ENCODE results near the gene STX1A. TPM values are rescaled to one million over a fixed set of nuclear protein-coding genes. Genes with fewer than 3 reads are reported as not detected.

The STX1A gene
- total RNA-seq, 3 donors from 2014 or later = 5.9 to 9.5 (median 8.5) TPM

- TF ChIP-seq POLR2A (IDR thresholded peaks at IDR 0.05) = no peak
- TF ChIP-seq, protein P1, sequence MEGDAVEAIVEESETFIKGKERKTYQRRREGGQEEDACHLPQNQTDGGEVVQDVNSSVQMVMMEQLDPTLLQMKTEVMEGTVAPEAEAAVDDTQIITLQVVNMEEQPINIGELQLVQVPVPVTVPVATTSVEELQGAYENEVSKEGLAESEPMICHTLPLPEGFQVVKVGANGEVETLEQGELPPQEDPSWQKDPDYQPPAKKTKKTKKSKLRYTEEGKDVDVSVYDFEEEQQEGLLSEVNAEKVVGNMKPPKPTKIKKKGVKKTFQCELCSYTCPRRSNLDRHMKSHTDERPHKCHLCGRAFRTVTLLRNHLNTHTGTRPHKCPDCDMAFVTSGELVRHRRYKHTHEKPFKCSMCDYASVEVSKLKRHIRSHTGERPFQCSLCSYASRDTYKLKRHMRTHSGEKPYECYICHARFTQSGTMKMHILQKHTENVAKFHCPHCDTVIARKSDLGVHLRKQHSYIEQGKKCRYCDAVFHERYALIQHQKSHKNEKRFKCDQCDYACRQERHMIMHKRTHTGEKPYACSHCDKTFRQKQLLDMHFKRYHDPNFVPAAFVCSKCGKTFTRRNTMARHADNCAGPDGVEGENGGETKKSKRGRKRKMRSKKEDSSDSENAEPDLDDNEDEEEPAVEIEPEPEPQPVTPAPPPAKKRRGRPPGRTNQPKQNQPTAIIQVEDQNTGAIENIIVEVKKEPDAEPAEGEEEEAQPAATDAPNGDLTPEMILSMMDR (IDR thresholded peaks at IDR 0.05) = no peak
- TF ChIP-seq POLR2AphosphoS5 (IDR thresholded peaks at IDR 0.05) = no peak
- no peak for DNase-seq (ENCODE audit: low spot score in 2 of 2)
Observed at GRCh38 chr7:73652541-73652949, 66.9 kb downstream of the STX1A start.

GRCh38 chr7:73650524-73650923 lies 68.9 kb downstream of the STX1A start:
- peaks cover 2 to 22% of the 10 kb centered on the region in 2 donors for H3K27me3 ChIP-seq
- H3K9me3 ChIP-seq = no peaks in the 10 kb centered on the region
- no peak overlapping the region for H3K27ac ChIP-seq
- TF ChIP-seq POLR2AphosphoS5 (IDR thresholded peaks at IDR 0.05) = no peak
- TF ChIP-seq, protein P1 (IDR thresholded peaks at IDR 0.05) = no peak
- no peak for TF ChIP-seq POLR2A (IDR thresholded peaks at IDR 0.05)
- H3K4me1 ChIP-seq = peaks cover 0 to 3% of the 10 kb centered on the region in 2 donors
- DNase-seq (ENCODE audit: low spot score in 2 of 2) = no peak
- H3K36me3 ChIP-seq = no peaks in the 10 kb centered on the region
- no peak overlapping the region for H3K4me3 ChIP-seq
- intact Hi-C loops (cut with DNase I; ENCODE audit: low total_unique reads) = no loop called here

More at GRCh38 chr7:73652541-73652949, 66.9 kb downstream of the STX1A start:
- Histone ChIP-seq H3K4me1 (peaks cover 0 to 3% of the 10 kb centered on the region in 2 donors), H3K36me3 (no peaks in the 10 kb centered on the region), H3K9me3 (no peaks in the 10 kb centered on the region), H3K4me3 (no peak overlapping the region), H3K27me3 (peaks cover 0 to 11% of the 10 kb centered on the region in 2 donors), H3K27ac (no peak overlapping the region)
- intact Hi-C loops (cut with DNase I; ENCODE audit: low total_unique reads) = no loop called here

DNA sequence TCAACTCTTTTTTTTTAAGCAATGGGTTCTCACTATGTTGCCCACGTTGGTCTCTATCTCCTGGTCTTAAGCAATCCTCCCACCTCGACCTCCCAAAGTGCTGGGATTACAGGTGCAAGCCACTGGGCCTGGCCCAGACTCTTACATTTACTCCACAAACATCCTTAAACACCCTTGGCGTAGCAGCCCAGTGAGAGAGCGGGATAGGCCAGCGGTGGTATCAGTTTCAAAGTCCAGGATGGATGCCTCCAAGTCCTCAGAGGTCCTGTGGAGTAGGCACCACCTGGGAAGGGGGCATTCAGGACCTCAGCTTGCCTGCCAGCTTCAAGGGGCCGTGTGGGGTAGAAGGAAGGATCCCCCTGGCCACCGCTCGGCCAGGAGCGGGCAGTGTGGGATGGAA lies 69.9 kb downstream of the STX1A start:
- no peak for DNase-seq (ENCODE audit: low spot score in 2 of 2)
- no peaks in the 10 kb centered on the region for H3K9me3 ChIP-seq
- H3K4me1 ChIP-seq = peaks cover 0 to 3% of the 10 kb centered on the region in 2 donors
- TF ChIP-seq, protein P1 (IDR thresholded peaks at IDR 0.05) = no peak
- TF ChIP-seq POLR2A (IDR thresholded peaks at IDR 0.05) (no peak), POLR2AphosphoS5 (IDR thresholded peaks at IDR 0.05) (no peak)
- no peaks in the 10 kb centered on the region for H3K36me3 ChIP-seq
- H3K27me3 ChIP-seq = peaks cover 2 to 22% of the 10 kb centered on the region in 2 donors
- no peak overlapping the region for H3K4me3 ChIP-seq
- no peak overlapping the region for H3K27ac ChIP-seq
- intact Hi-C loops (cut with DNase I; ENCODE audit: low total_unique reads) = no loop called here

Other genes with a start within 250 kb of the STX1A start
- 10 to 100 TPM; 53.7 to 57.4 (median 56.3) TPM for gene BAZ1B, start 197.4 kb downstream of the STX1A start, total RNA-seq
- gene BCL7B, start 162.0 kb downstream of the STX1A start, total RNA-seq = 10 to 100 TPM; 29.6 to 93.0 (median 40.6) TPM
- gene TBL2, start 141.1 kb downstream of the STX1A start, total RNA-seq = 10 to 100 TPM; 31.0 to 39.3 (median 32.1) TPM
- 100 to 1,000 TPM in 1 of 3 donors, 10 to 100 TPM in 2; 10.4 to 109 (median 21.3) TPM for gene MLXIPL, start 95.1 kb downstream of the STX1A start, total RNA-seq
- 1 to 10 TPM; 3.5 to 5.9 (median 3.8) TPM for gene VPS37D, start 51.8 kb downstream of the STX1A start, total RNA-seq
- gene DNAJC30, start 36.2 kb downstream of the STX1A start, total RNA-seq = 1 to 10 TPM; 2.9 to 6.9 (median 4.6) TPM
- 10 to 100 TPM; 39.5 to 49.8 (median 41.0) TPM for gene BUD23, start 36.1 kb downstream of the STX1A start, total RNA-seq
- 10 to 100 TPM; 10.9 to 57.8 (median 36.4) TPM for gene ABHD11, start 19.1 kb upstream of the STX1A start, total RNA-seq
- gene CLDN3, start 50.6 kb upstream of the STX1A start, total RNA-seq = 100 to 1,000 TPM in 1 of 3 donors, 10 to 100 TPM in 1, not detected in 1; 81.6 to 137 TPM
- gene CLDN4, start 111.3 kb upstream of the STX1A start, total RNA-seq = 100 to 1,000 TPM in 2 of 3 donors, 1 to 10 TPM in 1; 3.8 to 379 (median 143) TPM
- gene METTL27, start 122.8 kb upstream of the STX1A start, total RNA-seq = 10 to 100 TPM in 1 of 3 donors, 1 to 10 TPM in 2; 1.6 to 10.6 (median 7.0) TPM
- not detected for gene TMEM270, start 141.5 kb upstream of the STX1A start, total RNA-seq